GM12878 (cell line): Measurements from ENCODE around the gene CRTC2. TPM values are rescaled to one million over a fixed set of nuclear protein-coding genes. Genes with fewer than 3 reads are reported as not detected.

ENCODE experiments used
- ASH2L ChIP-seq: fragments of 300-600, 200-600 bp; sonication (generic); IDR thresholded peaks from 2 replicates; pipeline ENCODE4 v1.6.1; 2017; ENCODE audit warnings: low read depth, mild to moderate bottlenecking, borderline replicate concordance
- ATF7 ChIP-seq: fragments of 450-650 bp; IDR thresholded peaks from 2 replicates; pipeline ENCODE4 v1.6.1; 2016; ENCODE audit warnings: low read depth, mild to moderate bottlenecking
- CHD4 ChIP-seq: fragments of 200-600 bp; sonication (generic); IDR thresholded peaks from 2 replicates; pipeline ENCODE4 v1.6.1; 2016; ENCODE audit warnings: mild to moderate bottlenecking
- DPF2 ChIP-seq: fragments of 450-650 bp; IDR thresholded peaks from 2 replicates; pipeline ENCODE4 v1.6.1; 2017; ENCODE audit warnings: mild to moderate bottlenecking
- HDAC6 ChIP-seq: fragments of 200-600 bp; sonication (generic); IDR thresholded peaks from one replicate; pipeline ENCODE4 v1.8.0; 2017; ENCODE audit warnings: antibody characterized with exemption; ENCODE audit not compliant: unreplicated experiment
- JUNB ChIP-seq: IDR thresholded peaks from 2 replicates; pipeline ENCODE4 v1.6.1; 2016; ENCODE audit warnings: antibody characterized with exemption, mild to moderate bottlenecking
- KDM1A ChIP-seq: fragments of 200-600 bp; sonication (generic); IDR thresholded peaks from 2 replicates; pipeline ENCODE4 v1.6.1; 2016; ENCODE audit warnings: borderline replicate concordance
- MYB ChIP-seq: fragments of 150-350 bp; IDR thresholded peaks from 2 replicates; pipeline ENCODE4 v1.6.1; 2014; ENCODE audit warnings: mild to moderate bottlenecking, low read depth, low read length, borderline replicate concordance
- MYC ChIP-seq: IDR thresholded peaks from 2 replicates; pipeline ENCODE4 v1.6.1; 2011; ENCODE audit warnings: mild to moderate bottlenecking, low read length, moderate library complexity, inconsistent platforms; ENCODE audit not compliant: insufficient read depth, insufficient replicate concordance, insufficient read length, severe bottlenecking
- NFIC ChIP-seq: IDR thresholded peaks from 2 replicates; pipeline ENCODE4 v1.6.1; 2012; ENCODE audit warnings: low read depth, mild to moderate bottlenecking, inconsistent platforms, low read length, moderate library complexity
- NFYB ChIP-seq: IDR thresholded peaks from 2 replicates; pipeline ENCODE4 v1.6.1; 2011; ENCODE audit warnings: low read depth, mild to moderate bottlenecking, low read length, improper control_type of control experiment, moderate library complexity; ENCODE audit not compliant: insufficient read depth
- NR2C1 ChIP-seq: fragments of 450-650 bp; IDR thresholded peaks from 2 replicates; pipeline ENCODE4 v1.6.1; 2017; ENCODE audit warnings: antibody characterized with exemption, mild to moderate bottlenecking, moderate library complexity
- POLR2AphosphoS2 ChIP-seq: IDR thresholded peaks from 2 replicates; pipeline ENCODE4 v1.6.1; 2011; ENCODE audit warnings: low read depth, mild to moderate bottlenecking, low read length, improper control_type of control experiment, moderate library complexity
- RAD21 ChIP-seq: IDR thresholded peaks from 2 replicates; pipeline ENCODE4 v1.6.1; 2011; ENCODE audit warnings: mild to moderate bottlenecking, low read depth, low read length, moderate library complexity; ENCODE audit not compliant: insufficient read depth
- RB1 ChIP-seq: fragments of 450-650 bp; formaldehyde crosslinking; IDR thresholded peaks from 2 replicates; pipeline ENCODE4 v1.6.1; 2017; ENCODE audit warnings: mild to moderate bottlenecking, borderline replicate concordance
- RBBP5 ChIP-seq: fragments of 200-600 bp; sonication (generic); conservative IDR thresholded peaks from 2 replicates; pipeline ENCODE4 v1.6.1; 2016
- RFX5 ChIP-seq: IDR thresholded peaks from 2 replicates; pipeline ENCODE4 v1.6.1; 2011; ENCODE audit warnings: low read depth, low read length, improper control_type of control experiment
- SUPT20H ChIP-seq: IDR thresholded peaks from 2 replicates; pipeline ENCODE4 v1.6.1; 2011; ENCODE audit warnings: low read depth, mild to moderate bottlenecking, low read length, moderate library complexity, borderline replicate concordance; ENCODE audit not compliant: control insufficient read depth
- TBL1XR1 ChIP-seq: IDR thresholded peaks from 2 replicates; pipeline ENCODE4 v1.6.1; 2012; ENCODE audit warnings: low read depth, low read length, improper control_type of control experiment
- ZNF622 ChIP-seq: fragments of 450-650 bp; IDR thresholded peaks from 2 replicates; pipeline ENCODE4 v1.6.1; 2017; ENCODE audit warnings: mild to moderate bottlenecking, inconsistent platforms
- polyA plus RNA-seq, 11 experiments: library from polyadenylated mRNA; depleted of rRNA in 4 of 11; unstranded in 6 of 11; stranded (reverse) in 5 of 11; fragments of >200 nt; fragmentation: Nextera tagmentation in 4 of 11; fragmentation: Illumina TruSeq in 1 of 11; extraction: Ambion mirVana in 4 of 11; extraction: Trizol in 1 of 11; gene quantifications; 1 replicate in 1 of 11; 2 replicates in 10 of 11; pipeline versions ENCODE4 v1.2.1 to v1.2.3, GENCODE V29; 2011 to 2016; ENCODE audit warnings: inconsistent platforms in 2 of 11, missing spikeins in 2 of 11, low read depth in 1 of 11
- total RNA-seq, 4 experiments: library from RNA; depleted of rRNA in 3 of 4; stranded (reverse); fragments of >200 nt in 3 of 4; fragmentation: Illumina TruSeq in 1 of 4; extraction: Trizol in 1 of 4; gene quantifications; 2 replicates each; pipeline versions ENCODE4 v1.2.1 to v1.2.3, GENCODE V29; 2013 to 2021
- TF ChIP-seq, protein P1 (sequence below): fragments of 450-650 bp; IDR thresholded peaks from 2 replicates; pipeline ENCODE4 v1.6.1; 2018; ENCODE audit warnings: borderline replicate concordance, mild to moderate bottlenecking; ENCODE audit not compliant: partially characterized antibody
- TF ChIP-seq, protein P2 (sequence below): fragments of 450-650 bp; IDR thresholded peaks from 2 replicates; pipeline ENCODE4 v1.6.1; 2017; ENCODE audit warnings: mild to moderate bottlenecking, low read depth, inconsistent platforms; ENCODE audit not compliant: poor library complexity, severe bottlenecking
- TF ChIP-seq, protein P3 (sequence below): IDR thresholded peaks from 2 replicates; pipeline ENCODE4 v1.6.1; 2011; ENCODE audit warnings: borderline replicate concordance, low read depth, mild to moderate bottlenecking, moderate library complexity, low read length; ENCODE audit not compliant: insufficient read depth, poor library complexity, severe bottlenecking

Gene CRTC2
- total and polyA plus RNA-seq, 10 of the 15 experiments (the other 5 are each of a cell fraction or from before 2014, with no cell fraction given) = 5.1 to 57.9 (median 32.7) TPM

DNA sequence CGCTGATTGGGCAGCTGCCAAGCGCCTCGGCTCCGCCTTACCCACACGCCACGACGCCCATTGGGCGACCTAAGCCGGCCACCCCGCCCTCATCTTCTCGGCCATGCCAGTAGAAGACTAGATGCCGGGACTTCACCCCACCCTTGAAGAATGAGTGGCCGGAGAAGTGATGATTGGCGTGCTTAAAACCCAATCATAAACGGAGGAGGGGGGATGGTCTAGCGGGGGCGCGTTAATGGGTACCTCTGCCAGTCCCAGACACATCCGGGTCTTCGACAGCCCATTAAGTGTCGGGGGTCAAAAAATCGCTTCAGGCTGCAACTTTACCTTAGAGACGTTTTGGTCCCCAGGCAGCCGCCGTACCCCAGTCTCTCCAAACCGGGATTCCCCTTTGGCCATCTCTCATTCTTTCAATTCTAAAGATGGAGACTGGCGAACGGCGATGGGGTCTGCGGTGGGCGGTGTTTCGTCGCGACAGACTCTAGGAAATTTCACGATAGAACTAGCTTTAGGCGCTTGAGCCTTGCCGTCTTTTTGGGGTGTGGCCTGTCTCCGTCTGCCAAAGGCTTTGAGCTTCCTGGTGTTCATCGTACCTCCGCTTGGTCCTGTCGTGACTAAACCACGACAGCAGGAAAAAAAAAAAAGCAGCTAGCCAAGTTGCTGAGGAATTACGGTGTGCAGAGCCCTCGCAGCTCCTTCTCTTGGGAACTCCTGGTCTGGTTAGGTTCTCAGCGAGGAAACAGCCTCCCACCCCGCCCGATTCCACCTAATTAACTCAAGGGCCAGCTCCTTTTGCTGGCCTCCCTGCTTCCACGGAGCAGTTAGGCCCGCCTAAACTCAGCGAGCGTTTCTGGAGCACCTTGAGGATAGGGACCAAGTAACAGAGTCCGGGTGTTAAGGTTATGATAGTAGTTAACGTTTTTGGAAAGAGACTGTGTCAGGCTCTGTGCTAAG, 35.2 kb downstream of the CRTC2 start, which contains the start of gene GATAD2B (continued):
- TF ChIP-seq, protein P1, sequence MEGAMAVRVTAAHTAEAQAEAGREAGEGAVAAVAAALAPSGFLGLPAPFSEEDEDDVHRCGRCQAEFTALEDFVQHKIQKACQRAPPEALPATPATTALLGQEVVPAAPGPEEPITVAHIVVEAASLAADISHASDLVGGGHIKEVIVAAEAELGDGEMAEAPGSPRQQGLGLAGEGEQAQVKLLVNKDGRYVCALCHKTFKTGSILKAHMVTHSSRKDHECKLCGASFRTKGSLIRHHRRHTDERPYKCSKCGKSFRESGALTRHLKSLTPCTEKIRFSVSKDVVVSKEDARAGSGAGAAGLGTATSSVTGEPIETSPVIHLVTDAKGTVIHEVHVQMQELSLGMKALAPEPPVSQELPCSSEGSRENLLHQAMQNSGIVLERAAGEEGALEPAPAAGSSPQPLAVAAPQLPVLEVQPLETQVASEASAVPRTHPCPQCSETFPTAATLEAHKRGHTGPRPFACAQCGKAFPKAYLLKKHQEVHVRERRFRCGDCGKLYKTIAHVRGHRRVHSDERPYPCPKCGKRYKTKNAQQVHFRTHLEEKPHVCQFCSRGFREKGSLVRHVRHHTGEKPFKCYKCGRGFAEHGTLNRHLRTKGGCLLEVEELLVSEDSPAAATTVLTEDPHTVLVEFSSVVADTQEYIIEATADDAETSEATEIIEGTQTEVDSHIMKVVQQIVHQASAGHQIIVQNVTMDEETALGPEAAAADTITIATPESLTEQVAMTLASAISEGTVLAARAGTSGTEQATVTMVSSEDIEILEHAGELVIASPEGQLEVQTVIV = peak; percentile 55
- TF ChIP-seq TBL1XR1 (no peak; the same call in 1 of the 2 replicates), NFIC (no peak), MYC (no peak), ASH2L (no peak), DPF2 (peak; percentile 99), CHD4 (no peak), RAD21 (peak; percentile 20; the same call in 1 of the 2 replicates), ATF7 (peak; percentile 66), MYB (no peak), ZNF622 (no peak), POLR2AphosphoS2 (no peak), NR2C1 (peak; percentile 67), RBBP5 (no peak), NFYB (peak; percentile 98), KDM1A (no peak), RB1 (0 out of 2 replicates have a peak, but pooled peaks have one; percentile 85), RFX5 (peak; percentile 69), HDAC6 (no peak), JUNB (no peak), SUPT20H (no peak)
- TF ChIP-seq, protein P2, sequence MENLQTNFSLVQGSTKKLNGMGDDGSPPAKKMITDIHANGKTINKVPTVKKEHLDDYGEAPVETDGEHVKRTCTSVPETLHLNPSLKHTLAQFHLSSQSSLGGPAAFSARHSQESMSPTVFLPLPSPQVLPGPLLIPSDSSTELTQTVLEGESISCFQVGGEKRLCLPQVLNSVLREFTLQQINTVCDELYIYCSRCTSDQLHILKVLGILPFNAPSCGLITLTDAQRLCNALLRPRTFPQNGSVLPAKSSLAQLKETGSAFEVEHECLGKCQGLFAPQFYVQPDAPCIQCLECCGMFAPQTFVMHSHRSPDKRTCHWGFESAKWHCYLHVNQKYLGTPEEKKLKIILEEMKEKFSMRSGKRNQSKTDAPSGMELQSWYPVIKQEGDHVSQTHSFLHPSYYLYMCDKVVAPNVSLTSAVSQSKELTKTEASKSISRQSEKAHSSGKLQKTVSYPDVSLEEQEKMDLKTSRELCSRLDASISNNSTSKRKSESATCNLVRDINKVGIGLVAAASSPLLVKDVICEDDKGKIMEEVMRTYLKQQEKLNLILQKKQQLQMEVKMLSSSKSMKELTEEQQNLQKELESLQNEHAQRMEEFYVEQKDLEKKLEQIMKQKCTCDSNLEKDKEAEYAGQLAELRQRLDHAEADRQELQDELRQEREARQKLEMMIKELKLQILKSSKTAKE = peak; percentile 94
- TF ChIP-seq, protein P3, sequence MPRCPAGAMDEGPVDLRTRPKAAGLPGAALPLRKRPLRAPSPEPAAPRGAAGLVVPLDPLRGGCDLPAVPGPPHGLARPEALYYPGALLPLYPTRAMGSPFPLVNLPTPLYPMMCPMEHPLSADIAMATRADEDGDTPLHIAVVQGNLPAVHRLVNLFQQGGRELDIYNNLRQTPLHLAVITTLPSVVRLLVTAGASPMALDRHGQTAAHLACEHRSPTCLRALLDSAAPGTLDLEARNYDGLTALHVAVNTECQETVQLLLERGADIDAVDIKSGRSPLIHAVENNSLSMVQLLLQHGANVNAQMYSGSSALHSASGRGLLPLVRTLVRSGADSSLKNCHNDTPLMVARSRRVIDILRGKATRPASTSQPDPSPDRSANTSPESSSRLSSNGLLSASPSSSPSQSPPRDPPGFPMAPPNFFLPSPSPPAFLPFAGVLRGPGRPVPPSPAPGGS = no peak
